Effector CD4-positive, alpha-beta T cell (primary cell): ENCODE results near the gene TMF1.

ENCODE experiments used
- DNase-seq: peaks from one replicate; pipeline ENCODE4 v3.0.0-alpha.2; 2020

TMF1 gene

GRCh38 chr3:69081583-69082262 lies 29.6 kb upstream of the TMF1 start:
- DNase-seq = no peak

- peak; percentile 89 for DNase-seq
Observed at GRCh38 chr3:69080233-69080920, 28.2 kb upstream of the TMF1 start, which contains the start of gene UBA3. UBA3 (minus strand) TSS chr3:69080365; CDS start chr3:69080353, 12 bp downstream.

GRCh38 chr3:69079269-69080159 lies 27.4 kb upstream of the TMF1 start:
- no peak for DNase-seq

GRCh38 chr3:69072928-69073327 lies 20.8 kb upstream of the TMF1 start:
- DNase-seq = no peak

GRCh38 chr3:69066121-69066520 lies 14.0 kb upstream of the TMF1 start:
- no peak for DNase-seq

GRCh38 chr3:69065318-69065964 lies 13.3 kb upstream of the TMF1 start:
- DNase-seq = no peak

GRCh38 chr3:69063636-69064035 lies 11.5 kb upstream of the TMF1 start:
- no peak for DNase-seq

- no peak for DNase-seq
Observed at GRCh38 chr3:69059688-69060087, 7.6 kb upstream of the TMF1 start.

GRCh38 chr3:69058947-69059224 lies 6.8 kb upstream of the TMF1 start:
- no peak for DNase-seq

GRCh38 chr3:69058180-69058946 lies 6.2 kb upstream of the TMF1 start:
- no peak for DNase-seq

GRCh38 chr3:69052472-69052898 lies 352 bp upstream of the TMF1 start:
- DNase-seq = no peak

- DNase-seq = no peak
Observed at GRCh38 chr3:69048990-69049389, 3.1 kb downstream of the TMF1 start.

GRCh38 chr3:69044608-69045007 lies 7.5 kb downstream of the TMF1 start:
- DNase-seq = no peak

- no peak for DNase-seq
Observed at GRCh38 chr3:69033470-69033869, 18.7 kb downstream of the TMF1 start.

- DNase-seq = no peak
Observed at GRCh38 chr3:69032737-69033136, 19.4 kb downstream of the TMF1 start.

GRCh38 chr3:69032142-69032541 lies 20.0 kb downstream of the TMF1 start:
- DNase-seq = no peak

GRCh38 chr3:69031635-69032034 lies 20.5 kb downstream of the TMF1 start:
- no peak for DNase-seq

- no peak for DNase-seq
Observed at GRCh38 chr3:69020857-69021256, 31.3 kb downstream of the TMF1 start.

GRCh38 chr3:69020424-69020823 lies 31.7 kb downstream of the TMF1 start:
- no peak for DNase-seq

GRCh38 chr3:69016901-69017300 lies 35.2 kb downstream of the TMF1 start:
- DNase-seq = no peak

- no peak for DNase-seq
Observed at GRCh38 chr3:69016102-69016501, 36.0 kb downstream of the TMF1 start.

GRCh38 chr3:69014022-69014580 lies 38.0 kb downstream of the TMF1 start:
- no peak for DNase-seq
